ENCODE results near the gene KCNJ6. TPM values are rescaled to one million over a fixed set of nuclear protein-coding genes. Genes with fewer than 3 reads are reported as not detected.

Gene KCNJ6, protein sequence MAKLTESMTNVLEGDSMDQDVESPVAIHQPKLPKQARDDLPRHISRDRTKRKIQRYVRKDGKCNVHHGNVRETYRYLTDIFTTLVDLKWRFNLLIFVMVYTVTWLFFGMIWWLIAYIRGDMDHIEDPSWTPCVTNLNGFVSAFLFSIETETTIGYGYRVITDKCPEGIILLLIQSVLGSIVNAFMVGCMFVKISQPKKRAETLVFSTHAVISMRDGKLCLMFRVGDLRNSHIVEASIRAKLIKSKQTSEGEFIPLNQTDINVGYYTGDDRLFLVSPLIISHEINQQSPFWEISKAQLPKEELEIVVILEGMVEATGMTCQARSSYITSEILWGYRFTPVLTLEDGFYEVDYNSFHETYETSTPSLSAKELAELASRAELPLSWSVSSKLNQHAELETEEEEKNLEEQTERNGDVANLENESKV
- total RNA-seq (1 to 10 TPM in 2 of 6 donors, under 1 TPM in 4; 0.28 to 1.4 (median 0.55) TPM), polyA plus RNA-seq (1 to 10 TPM in 1 of 2 donors, under 1 TPM in 1; 0.30 to 1.9 TPM)

DNA sequence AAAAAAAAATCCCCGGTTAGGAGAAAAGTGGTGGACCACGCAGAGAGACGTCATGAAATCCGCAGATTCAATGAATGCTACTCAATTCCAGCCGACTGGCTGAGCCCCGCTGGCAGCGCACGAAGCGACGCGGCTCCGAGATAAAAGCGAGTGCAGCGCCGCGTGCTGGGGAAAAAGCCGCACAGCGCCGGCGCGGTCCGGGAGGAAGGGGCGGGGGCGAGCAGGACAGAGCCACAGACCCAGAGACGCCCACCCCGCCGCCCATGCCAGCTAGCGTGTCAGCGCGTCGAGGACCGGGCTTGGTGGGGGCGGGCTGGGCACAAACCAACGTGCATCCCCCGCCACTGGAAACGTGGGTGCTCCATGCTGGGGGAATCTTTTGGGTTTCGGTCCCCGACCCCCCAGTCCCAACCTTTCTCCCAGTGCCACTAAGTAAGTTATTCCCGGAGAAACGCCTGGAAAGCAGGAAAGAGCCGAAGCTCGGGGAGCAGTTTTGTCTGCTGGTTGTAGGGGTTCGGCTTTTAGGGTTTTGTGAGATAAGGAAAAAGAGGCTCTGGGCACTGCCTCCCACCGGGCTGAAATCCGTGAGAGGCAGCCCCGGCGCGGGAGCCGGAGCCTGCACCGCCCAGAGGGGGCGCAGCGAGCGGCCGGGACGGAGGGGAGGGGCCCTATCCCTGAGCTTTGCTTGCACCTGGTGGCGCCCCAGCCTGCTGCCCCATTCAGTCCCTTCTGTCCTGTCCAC, at the start of gene KCNJ6:
TSS of gene KCNJ6 (minus strand) at position 148 of the 742 bp plus-strand sequence. CDS start 75,775 bp downstream, outside the sequence.
- intact Hi-C loops (cut with DNase I), result loop anchor here in 1 of 3 donors (10.0 kb wide), 1 partner anchor 202 kb away; no protein-coding TSS in a partner anchor
- TF ChIP-seq, protein P1, sequence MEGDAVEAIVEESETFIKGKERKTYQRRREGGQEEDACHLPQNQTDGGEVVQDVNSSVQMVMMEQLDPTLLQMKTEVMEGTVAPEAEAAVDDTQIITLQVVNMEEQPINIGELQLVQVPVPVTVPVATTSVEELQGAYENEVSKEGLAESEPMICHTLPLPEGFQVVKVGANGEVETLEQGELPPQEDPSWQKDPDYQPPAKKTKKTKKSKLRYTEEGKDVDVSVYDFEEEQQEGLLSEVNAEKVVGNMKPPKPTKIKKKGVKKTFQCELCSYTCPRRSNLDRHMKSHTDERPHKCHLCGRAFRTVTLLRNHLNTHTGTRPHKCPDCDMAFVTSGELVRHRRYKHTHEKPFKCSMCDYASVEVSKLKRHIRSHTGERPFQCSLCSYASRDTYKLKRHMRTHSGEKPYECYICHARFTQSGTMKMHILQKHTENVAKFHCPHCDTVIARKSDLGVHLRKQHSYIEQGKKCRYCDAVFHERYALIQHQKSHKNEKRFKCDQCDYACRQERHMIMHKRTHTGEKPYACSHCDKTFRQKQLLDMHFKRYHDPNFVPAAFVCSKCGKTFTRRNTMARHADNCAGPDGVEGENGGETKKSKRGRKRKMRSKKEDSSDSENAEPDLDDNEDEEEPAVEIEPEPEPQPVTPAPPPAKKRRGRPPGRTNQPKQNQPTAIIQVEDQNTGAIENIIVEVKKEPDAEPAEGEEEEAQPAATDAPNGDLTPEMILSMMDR (IDR thresholded peaks at IDR 0.05), result peak; percentile 13 to 40 (median 32)
- Histone ChIP-seq H3K27ac (no peak within 1 kb of the TSS), H3K4me1 (peaks cover 0 to 3% (median 0%) of the 10 kb centered on the region in 3 donors), H3K36me3 (no peaks in the 10 kb centered on the region), H3K9me3 (no peaks in the 10 kb centered on the region), H3K4me3 (peak within 1 kb of the TSS in 2 of 4 donors; percentile 4 to 28), H3K27me3 (peaks cover 6 to 55% (median 11%) of the 10 kb centered on the region in 4 donors)
- ATAC-seq (peak; percentile 69 to 90 (median 88)), DNase-seq (peak in 4 of 6 donors; percentile 9 to 86 (median 38)), FAIRE-seq (no peak)
- WGBS, 2 donors, result 2 to 3% methylated on average over 52 to 56 of the region's 56 CpGs

DNA sequence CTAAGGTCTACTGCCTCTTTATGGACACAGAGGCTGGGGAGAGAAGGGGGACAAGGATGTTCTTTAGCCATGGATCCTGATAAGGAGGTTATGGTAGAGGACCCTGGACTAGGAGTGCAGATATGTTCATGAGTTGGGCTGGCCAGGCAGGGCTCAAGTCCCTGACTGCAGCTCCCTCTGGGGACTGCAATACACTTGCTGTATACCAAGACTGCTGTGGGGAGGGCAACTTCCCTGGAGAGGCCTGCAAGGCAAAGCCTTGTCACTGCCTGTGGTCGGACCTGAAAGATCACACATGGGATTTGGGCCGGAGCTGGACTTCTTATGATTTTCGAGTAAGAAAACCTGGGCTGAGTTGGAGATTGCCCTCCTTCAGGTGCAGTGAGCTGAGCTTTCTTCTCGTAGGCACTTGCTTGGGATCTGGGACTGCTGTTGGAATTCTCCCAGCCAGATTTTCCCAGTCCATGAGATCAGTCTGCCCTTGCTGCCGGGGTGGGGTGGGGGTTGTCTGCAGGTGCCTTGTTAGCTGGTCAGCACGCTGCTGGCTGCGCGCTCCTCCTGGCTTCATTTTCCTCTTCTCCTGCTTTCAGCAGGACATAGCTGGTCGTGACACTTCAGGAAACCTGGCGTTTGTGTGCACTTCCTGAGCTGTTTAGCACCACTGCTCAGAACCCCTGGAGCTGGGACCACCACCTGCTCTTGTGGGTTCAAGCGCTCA, 49.0 kb upstream of the KCNJ6 start:
- Histone ChIP-seq H3K27me3 (no peaks in the 10 kb centered on the region), H3K27ac (no peak overlapping the region), H3K9me3 (no peaks in the 10 kb centered on the region), H3K36me3 (no peaks in the 10 kb centered on the region), H3K4me3 (no peak overlapping the region), H3K4me1 (no peaks in the 10 kb centered on the region)
- DNase-seq, result no peak
- 56 to 60% methylated on average over 11 of the region's 11 CpGs for WGBS, 2 donors
- TF ChIP-seq, protein P1 (IDR thresholded peaks at IDR 0.05), result no peak
- no peak for ATAC-seq
- no peak for FAIRE-seq
- intact Hi-C loops (cut with DNase I), result no loop called here

DNA sequence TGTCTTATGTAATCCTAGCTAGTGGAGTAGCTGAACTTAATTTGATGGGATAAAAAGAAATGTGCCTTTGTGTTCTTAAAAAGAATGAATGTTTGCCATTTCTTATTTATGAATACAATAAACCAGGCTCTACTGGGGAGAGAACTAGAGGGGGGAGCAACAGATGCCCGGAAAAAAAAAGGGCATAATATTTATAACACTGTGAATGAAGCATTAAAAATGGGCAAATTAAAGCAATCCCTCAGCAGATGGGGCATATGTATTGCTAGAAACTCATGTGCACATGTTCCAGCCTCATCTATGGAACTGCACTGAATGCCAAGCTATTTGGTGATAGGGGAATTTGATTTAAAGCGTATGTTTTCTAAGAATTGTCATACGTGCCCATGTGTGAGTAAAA, 42.3 kb upstream of the KCNJ6 start:
- TF ChIP-seq, protein P1 (IDR thresholded peaks at IDR 0.05), result no peak
- Histone ChIP-seq H3K36me3 (no peaks in the 10 kb centered on the region), H3K4me1 (no peaks in the 10 kb centered on the region), H3K27me3 (no peaks in the 10 kb centered on the region), H3K4me3 (no peak overlapping the region), H3K9me3 (no peaks in the 10 kb centered on the region), H3K27ac (no peak overlapping the region)
- ATAC-seq (no peak), DNase-seq (no peak), FAIRE-seq (no peak)
- WGBS, 2 donors, result 43 to 67% methylated on average over 3 of the region's 3 CpGs
- intact Hi-C loops (cut with DNase I), result no loop called here

DNA sequence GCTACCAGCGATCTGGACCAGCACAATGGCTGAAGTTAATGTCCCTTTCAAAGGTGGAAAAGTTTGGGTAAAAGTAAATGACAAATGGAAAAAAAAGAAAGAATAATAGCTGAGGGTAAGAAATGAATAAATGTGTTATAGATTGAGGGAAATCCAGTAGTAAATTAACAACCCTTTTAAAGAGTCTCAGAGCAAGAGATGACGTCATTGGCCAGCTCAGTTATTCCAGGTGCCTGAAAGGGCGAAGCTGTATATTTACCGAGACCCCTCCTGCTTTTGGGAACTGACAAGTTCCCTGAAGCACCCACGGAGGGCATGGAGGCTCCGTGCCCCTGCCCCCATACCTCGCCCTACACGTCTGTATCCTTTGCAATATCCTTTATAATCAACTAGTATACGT, 40.5 kb upstream of the KCNJ6 start:
- H3K4me3 ChIP-seq, result no peak overlapping the region
- DNase-seq (no peak), FAIRE-seq (no peak), ATAC-seq (no peak)
- no peaks in the 10 kb centered on the region for H3K4me1 ChIP-seq
- no peaks in the 10 kb centered on the region for H3K27me3 ChIP-seq
- intact Hi-C loops (cut with DNase I), result no loop called here
- no peak overlapping the region for H3K27ac ChIP-seq
- H3K9me3 ChIP-seq, result no peaks in the 10 kb centered on the region
- TF ChIP-seq, protein P1 (IDR thresholded peaks at IDR 0.05), result no peak
- H3K36me3 ChIP-seq, result no peaks in the 10 kb centered on the region
- WGBS, 2 donors, result 46 to 58% methylated on average over 9 of the region's 9 CpGs

Data from pancreas (tissue), 10 donors.